ENCODE results near the gene CCDC40.

Gene CCDC40

DNA sequence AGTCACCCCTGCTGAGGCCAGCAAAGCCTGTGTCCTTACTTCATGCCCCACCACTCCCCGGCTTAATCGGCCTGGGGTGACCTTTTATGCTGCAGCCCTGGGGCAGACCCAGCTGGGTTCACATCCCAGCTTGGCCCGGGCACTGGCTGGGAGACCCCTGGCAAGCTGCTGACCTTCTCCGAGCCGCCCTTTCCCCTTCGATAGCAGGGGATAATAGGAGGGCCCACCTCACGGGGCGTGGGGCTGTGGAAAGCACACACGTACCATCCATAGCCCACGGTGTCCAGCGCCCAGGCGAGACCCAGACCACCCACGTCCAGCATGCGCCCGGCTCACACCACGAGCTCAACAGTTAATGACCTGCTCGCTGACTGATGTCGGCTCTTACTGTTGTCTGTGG, 27.6 kb upstream of the CCDC40 start:
- Histone ChIP-seq H3K27me3 (ENCODE audit: control insufficient read depth, insufficient read depth, low read length, poor library complexity, severe bottlenecking) (no peaks in the 10 kb centered on the region), H3K36me3 (ENCODE audit: control insufficient read depth, insufficient read depth, low read length) (no peaks in the 10 kb centered on the region), H3K4me1 (ENCODE audit: control insufficient read depth, insufficient read depth, low read length) (no peaks in the 10 kb centered on the region), H3K9me3 (ENCODE audit: control insufficient read depth, low read length) (no peaks in the 10 kb centered on the region), H3K27ac (ENCODE audit: insufficient read depth, low read depth, low read length, poor library complexity, severe bottlenecking) (no peak overlapping the region), H3K4me3 (ENCODE audit: insufficient read depth, low read depth, low read length) (no peak overlapping the region)
- 89 to 90% methylated on average over 18 of the region's 18 CpGs for WGBS, 2 experiments

GRCh38 chr17:80009391-80010282, 26.8 kb upstream of the CCDC40 start:
- Histone ChIP-seq H3K4me1 (ENCODE audit: control insufficient read depth, insufficient read depth, low read length) (no peaks in the 10 kb centered on the region), H3K9me3 (ENCODE audit: control insufficient read depth, low read length) (no peaks in the 10 kb centered on the region), H3K4me3 (ENCODE audit: insufficient read depth, low read depth, low read length) (no peak overlapping the region), H3K27me3 (ENCODE audit: control insufficient read depth, insufficient read depth, low read length, poor library complexity, severe bottlenecking) (no peaks in the 10 kb centered on the region), H3K27ac (ENCODE audit: insufficient read depth, low read depth, low read length, poor library complexity, severe bottlenecking) (no peak overlapping the region), H3K36me3 (ENCODE audit: control insufficient read depth, insufficient read depth, low read length) (no peaks in the 10 kb centered on the region)
- WGBS, 2 experiments, result 95 to 96% methylated on average over 34 of the region's 34 CpGs

DNA sequence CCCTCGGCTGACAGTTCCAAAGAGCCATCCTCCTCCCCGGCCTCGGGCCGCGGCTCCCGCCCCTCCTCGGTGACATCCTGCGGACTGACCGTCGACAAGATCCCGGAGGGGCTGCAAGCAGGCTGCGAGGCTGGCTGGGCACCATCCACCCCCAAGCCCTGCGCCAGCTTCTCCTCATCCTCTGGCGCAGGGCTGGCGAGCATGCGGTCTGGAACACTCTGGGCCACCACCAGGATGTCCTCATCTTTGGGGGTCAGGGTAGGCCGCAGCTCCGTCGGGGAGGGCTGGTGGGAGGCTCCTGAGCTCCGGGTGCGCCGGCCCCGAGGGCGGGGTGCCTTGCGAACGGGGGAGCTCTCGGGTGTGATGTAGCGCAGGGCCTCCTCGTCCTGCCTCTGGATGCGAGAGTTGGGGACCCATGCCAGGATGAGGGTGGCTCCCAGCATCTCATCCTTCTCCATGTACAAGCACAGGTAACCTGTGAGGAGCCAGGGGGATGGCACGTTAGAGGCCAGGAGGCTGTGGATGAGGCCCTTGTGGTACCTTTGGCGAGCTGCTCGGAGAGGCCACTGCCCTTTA, 26.1 kb upstream of the CCDC40 start:
- WGBS, 2 experiments, result 94 to 95% methylated on average over 33 of the region's 33 CpGs
- no peak overlapping the region for H3K27ac ChIP-seq (ENCODE audit: insufficient read depth, low read depth, low read length, poor library complexity, severe bottlenecking)
- H3K4me3 ChIP-seq (ENCODE audit: insufficient read depth, low read depth, low read length), result no peak overlapping the region
- no peaks in the 10 kb centered on the region for H3K9me3 ChIP-seq (ENCODE audit: control insufficient read depth, low read length)
- H3K36me3 ChIP-seq (ENCODE audit: control insufficient read depth, insufficient read depth, low read length), result no peaks in the 10 kb centered on the region
- H3K4me1 ChIP-seq (ENCODE audit: control insufficient read depth, insufficient read depth, low read length), result no peaks in the 10 kb centered on the region
- no peaks in the 10 kb centered on the region for H3K27me3 ChIP-seq (ENCODE audit: control insufficient read depth, insufficient read depth, low read length, poor library complexity, severe bottlenecking)

- Histone ChIP-seq H3K36me3 (ENCODE audit: control insufficient read depth, insufficient read depth, low read length) (no peaks in the 10 kb centered on the region), H3K27ac (ENCODE audit: insufficient read depth, low read depth, low read length, poor library complexity, severe bottlenecking) (no peak overlapping the region)
Observed at GRCh38 chr17:80011989-80012555, 24.4 kb upstream of the CCDC40 start.

DNA sequence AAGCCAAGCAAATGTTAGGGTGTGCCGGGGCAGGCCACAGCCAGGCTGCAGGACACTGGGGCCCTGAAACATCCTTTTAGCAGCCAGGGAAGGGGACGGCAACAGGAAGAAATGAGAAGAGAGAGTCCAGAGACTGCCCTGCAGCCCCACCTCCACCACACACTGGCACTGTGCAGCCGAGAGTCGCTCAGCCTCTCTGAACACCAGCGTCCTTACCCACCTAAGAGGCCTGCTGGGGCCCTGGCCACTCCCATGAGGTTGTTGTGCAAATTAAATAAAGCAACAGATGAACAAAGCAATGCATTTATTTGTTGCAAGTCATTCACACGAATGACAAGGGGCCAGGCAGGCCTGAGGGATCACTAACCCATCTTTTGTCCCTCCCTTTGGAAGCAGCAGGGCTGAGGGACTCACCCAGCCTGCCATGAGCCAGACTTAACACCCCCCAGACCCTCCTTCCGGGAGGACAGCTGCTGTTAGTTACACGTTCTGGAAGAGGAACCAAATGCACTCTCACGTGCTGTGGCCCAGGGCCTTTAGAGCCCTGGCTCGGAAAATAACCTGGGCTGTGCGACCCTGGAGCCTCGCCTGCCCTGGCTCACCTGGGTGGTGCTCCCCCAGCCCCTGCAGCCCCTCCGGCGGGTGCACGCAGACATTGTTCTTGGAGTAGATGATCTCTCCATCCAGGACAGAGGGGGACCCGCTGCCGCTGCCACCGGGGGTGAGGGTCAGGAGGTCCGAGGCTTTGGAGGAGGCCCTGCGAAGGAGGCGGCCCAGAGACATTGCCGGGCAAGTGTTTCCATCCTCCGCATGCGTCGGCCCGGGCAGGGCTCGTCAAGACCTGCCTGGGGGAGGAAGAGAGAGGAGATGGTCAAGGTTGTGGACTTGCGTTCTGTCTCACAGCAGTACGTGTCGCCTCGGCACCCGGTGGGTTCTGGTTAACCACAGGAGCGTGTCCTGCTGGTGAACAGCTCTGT, 23.4 kb upstream of the CCDC40 start:
- H3K36me3 ChIP-seq (ENCODE audit: control insufficient read depth, insufficient read depth, low read length), result no peaks in the 10 kb centered on the region
- H3K4me1 ChIP-seq (ENCODE audit: control insufficient read depth, insufficient read depth, low read length), result no peaks in the 10 kb centered on the region
- no peak overlapping the region for H3K4me3 ChIP-seq (ENCODE audit: insufficient read depth, low read depth, low read length)
- WGBS, 2 experiments, result 86 to 87% methylated on average over 33 of the region's 33 CpGs
- H3K9me3 ChIP-seq (ENCODE audit: control insufficient read depth, low read length), result no peaks in the 10 kb centered on the region
- H3K27ac ChIP-seq (ENCODE audit: insufficient read depth, low read depth, low read length, poor library complexity, severe bottlenecking), result no peak overlapping the region
- H3K27me3 ChIP-seq (ENCODE audit: control insufficient read depth, insufficient read depth, low read length, poor library complexity, severe bottlenecking), result no peaks in the 10 kb centered on the region

More at GRCh38 chr17:80011989-80012555, 24.4 kb upstream of the CCDC40 start:
- WGBS, 2 experiments, result 84 to 91% methylated on average over 9 to 10 of the region's 10 CpGs
- H3K4me1 ChIP-seq (ENCODE audit: control insufficient read depth, insufficient read depth, low read length), result no peaks in the 10 kb centered on the region
- H3K4me3 ChIP-seq (ENCODE audit: insufficient read depth, low read depth, low read length), result no peak overlapping the region
- no peaks in the 10 kb centered on the region for H3K27me3 ChIP-seq (ENCODE audit: control insufficient read depth, insufficient read depth, low read length, poor library complexity, severe bottlenecking)
- no peaks in the 10 kb centered on the region for H3K9me3 ChIP-seq (ENCODE audit: control insufficient read depth, low read length)

GRCh38 chr17:80017226-80018010, 19.0 kb upstream of the CCDC40 start:
- 93 to 95% methylated on average over 18 of the region's 18 CpGs for WGBS, 2 experiments

DNA sequence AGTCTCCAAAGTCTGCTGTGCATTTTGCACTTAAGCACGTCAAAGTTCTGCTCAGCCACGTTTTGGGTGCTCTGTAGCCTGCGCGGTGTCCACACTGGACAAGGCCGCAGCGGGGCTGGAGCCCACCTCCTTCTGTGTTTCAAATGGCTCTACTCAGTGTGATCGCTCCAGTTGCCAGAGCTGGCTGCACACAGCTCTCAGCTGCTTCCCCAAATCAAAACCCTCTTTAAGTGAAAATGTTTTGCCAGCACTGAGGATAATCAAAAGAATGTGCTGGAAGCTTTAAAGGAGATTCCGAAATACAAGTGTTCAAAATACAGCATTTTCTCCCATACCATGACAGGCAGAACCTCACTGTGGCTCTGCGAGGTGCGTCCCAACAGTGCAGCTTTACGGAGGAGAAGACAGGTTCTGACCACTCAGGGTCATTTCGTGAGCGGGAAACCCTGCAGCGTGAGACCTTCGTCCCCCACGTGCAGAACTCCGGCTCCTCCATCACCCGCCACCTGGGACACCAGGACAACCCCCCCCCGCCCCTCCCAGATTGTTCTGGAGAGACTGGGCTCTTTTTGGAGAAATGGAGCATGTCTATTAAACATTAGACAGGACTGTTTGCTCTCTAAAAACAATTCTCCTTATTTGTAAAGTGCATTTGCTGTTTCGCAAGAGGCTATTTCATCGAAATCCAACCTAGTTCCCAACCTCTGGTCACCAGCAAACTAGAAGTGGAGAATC, 17.4 kb upstream of the CCDC40 start:
- H3K36me3 ChIP-seq (ENCODE audit: control insufficient read depth, insufficient read depth, low read length), result no peaks in the 10 kb centered on the region
- H3K27me3 ChIP-seq (ENCODE audit: control insufficient read depth, insufficient read depth, low read length, poor library complexity, severe bottlenecking), result no peaks in the 10 kb centered on the region
- no peaks in the 10 kb centered on the region for H3K4me1 ChIP-seq (ENCODE audit: control insufficient read depth, insufficient read depth, low read length)
- no peaks in the 10 kb centered on the region for H3K9me3 ChIP-seq (ENCODE audit: control insufficient read depth, low read length)
- 92 to 94% methylated on average over 21 of the region's 21 CpGs for WGBS, 2 experiments
- H3K27ac ChIP-seq (ENCODE audit: insufficient read depth, low read depth, low read length, poor library complexity, severe bottlenecking), result no peak overlapping the region
- no peak overlapping the region for H3K4me3 ChIP-seq (ENCODE audit: insufficient read depth, low read depth, low read length)

More at GRCh38 chr17:80017226-80018010, 19.0 kb upstream of the CCDC40 start:
- Histone ChIP-seq H3K4me1 (ENCODE audit: control insufficient read depth, insufficient read depth, low read length) (no peaks in the 10 kb centered on the region), H3K9me3 (ENCODE audit: control insufficient read depth, low read length) (no peaks in the 10 kb centered on the region), H3K36me3 (ENCODE audit: control insufficient read depth, insufficient read depth, low read length) (no peaks in the 10 kb centered on the region), H3K27ac (ENCODE audit: insufficient read depth, low read depth, low read length, poor library complexity, severe bottlenecking) (no peak overlapping the region), H3K4me3 (ENCODE audit: insufficient read depth, low read depth, low read length) (no peak overlapping the region), H3K27me3 (ENCODE audit: control insufficient read depth, insufficient read depth, low read length, poor library complexity, severe bottlenecking) (no peaks in the 10 kb centered on the region)

DNA sequence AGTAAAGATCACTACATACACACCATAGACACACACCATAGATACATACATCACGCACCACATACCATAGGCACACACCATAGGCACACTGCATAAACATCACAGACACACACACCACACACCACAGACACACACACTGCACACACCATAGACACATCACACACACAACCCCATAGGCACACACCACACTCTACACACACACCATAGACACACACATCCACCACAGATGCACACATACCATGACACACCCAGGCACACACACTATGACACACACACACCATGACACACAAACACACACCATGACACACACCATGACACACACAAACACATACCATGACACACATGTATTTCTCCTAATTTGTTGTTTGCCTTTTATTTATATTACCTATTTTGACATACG, 14.8 kb upstream of the CCDC40 start:
- no peaks in the 10 kb centered on the region for H3K4me1 ChIP-seq (ENCODE audit: control insufficient read depth, insufficient read depth, low read length)
- H3K27me3 ChIP-seq (ENCODE audit: control insufficient read depth, insufficient read depth, low read length, poor library complexity, severe bottlenecking), result no peaks in the 10 kb centered on the region
- 84 to 95% methylated on average over 1 to 2 of the region's 2 CpGs for WGBS, 2 experiments
- H3K36me3 ChIP-seq (ENCODE audit: control insufficient read depth, insufficient read depth, low read length), result no peaks in the 10 kb centered on the region
- no peaks in the 10 kb centered on the region for H3K9me3 ChIP-seq (ENCODE audit: control insufficient read depth, low read length)
- H3K27ac ChIP-seq (ENCODE audit: insufficient read depth, low read depth, low read length, poor library complexity, severe bottlenecking), result no peak overlapping the region
- no peak overlapping the region for H3K4me3 ChIP-seq (ENCODE audit: insufficient read depth, low read depth, low read length)

All from ectodermal cell (in vitro differentiated cells).